ENCODE measurements around the gene HCRTR2. TPM values are rescaled to one million over a fixed set of nuclear protein-coding genes. Genes with fewer than 3 reads are reported as not detected.

HCRTR2 gene
- total RNA-seq, result 0.39 TPM in 1 of 2 replicates, not detected in the other

DNA sequence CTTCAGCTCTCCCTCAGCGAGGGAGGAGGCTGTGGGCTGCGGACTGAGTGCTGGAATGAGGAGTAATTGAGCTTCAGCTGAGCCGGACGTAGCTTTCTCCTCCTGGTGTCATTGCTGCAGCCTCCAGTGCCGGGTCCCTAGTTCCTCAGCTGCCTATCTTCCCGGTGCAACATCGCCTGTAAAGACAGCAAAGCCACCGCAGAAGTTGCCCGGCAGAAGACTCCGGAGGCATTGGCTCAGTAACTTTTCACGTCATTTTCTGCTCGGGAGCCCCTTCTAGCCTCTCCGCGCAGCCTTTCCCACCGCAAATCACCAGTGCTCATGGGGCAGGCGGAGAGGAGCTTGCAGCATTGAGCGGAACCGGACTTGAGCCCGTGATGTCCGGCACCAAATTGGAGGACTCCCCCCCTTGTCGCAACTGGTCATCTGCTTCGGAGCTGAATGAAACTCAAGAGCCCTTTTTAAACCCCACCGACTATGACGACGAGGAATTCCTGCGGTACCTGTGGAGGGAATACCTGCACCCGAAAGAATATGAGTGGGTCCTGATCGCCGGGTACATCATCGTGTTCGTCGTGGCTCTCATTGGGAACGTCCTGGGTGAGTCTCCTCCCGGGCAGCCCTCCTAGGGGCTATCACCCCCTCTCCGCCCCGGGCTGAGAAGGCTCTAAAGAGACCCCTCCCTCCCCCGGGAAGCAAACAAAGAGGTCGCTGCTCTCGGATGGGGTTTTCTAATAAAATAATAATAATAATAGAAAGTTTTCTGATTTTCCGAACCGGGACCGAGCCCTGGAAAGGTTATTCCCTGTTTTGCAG lies at the start of gene HCRTR2:
Gene HCRTR2 (plus strand): TSS at position 305 of the 816 bp plus-strand sequence. CDS start 73 bp downstream, at position 378.

DNA sequence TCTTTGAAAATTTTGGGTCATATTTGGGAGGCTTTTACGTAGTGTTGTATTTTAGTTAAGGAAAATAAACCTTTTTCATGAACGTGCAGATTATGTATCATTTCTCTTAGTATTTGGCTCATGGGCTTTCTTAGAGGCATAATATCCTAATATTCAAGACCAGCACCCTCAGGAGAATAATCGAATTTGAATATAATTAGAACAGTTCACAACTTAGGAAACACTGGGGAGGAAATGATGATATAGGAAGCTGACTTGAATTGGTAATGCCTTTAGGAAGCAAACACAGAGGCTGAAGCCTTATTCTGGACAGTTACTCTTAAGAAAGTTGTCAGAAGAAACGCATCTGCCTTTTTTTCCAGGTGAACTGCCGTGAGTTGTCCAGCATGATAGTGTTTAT lies 152.9 kb downstream of the HCRTR2 start, which contains the start of gene GFRAL:
Gene GFRAL (plus strand): TSS at position 301 of the 400 bp plus-strand sequence. CDS start 86 bp downstream, at position 387.

Other genes with a start within 250 kb of the HCRTR2 start
- gene GFRAL, start 153.0 kb downstream of the HCRTR2 start, total RNA-seq, result not detected in 2 replicates